Right atrium auricular region (tissue), 2 donors: ENCODE data around the gene CACNG1. TPM values are rescaled to one million over a fixed set of nuclear protein-coding genes. Genes with fewer than 3 reads are reported as not detected.

Experiments
- DNase-seq: peaks from one replicate; pipeline ENCODE4 v3.0.0-alpha.2; 2019; ENCODE audit warnings: low spot score
- H3K27ac ChIP-seq, 2 donors: fragments of 200-600 bp; sonication (generic); 1 replicate in 1 of 2; 2 replicates in 1 of 2; pipeline ENCODE4 v1.5.1; 2016 to 2019
- H3K27me3 ChIP-seq, 2 donors: fragments of 200-600 bp; sonication (generic); one replicate each; pipeline versions ENCODE4 v1.5.1 to v1.6.0; 2017 to 2019
- H3K36me3 ChIP-seq: fragments of 200-600 bp; sonication (generic); one replicate; pipeline ENCODE4 v1.5.1; 2016
- H3K4me1 ChIP-seq, 2 donors: fragments of 200-600 bp; sonication (generic); one replicate each; pipeline versions ENCODE4 v1.5.1 to v1.6.0; 2017 to 2019
- H3K4me3 ChIP-seq, 2 donors: fragments of 200-600 bp; sonication (generic); 1 replicate in 1 of 2; 2 replicates in 1 of 2; pipeline ENCODE4 v1.5.1; 2017 to 2019; ENCODE audit warnings: mild to moderate bottlenecking in 1 of 2, moderate library complexity in 1 of 2
- H3K9me3 ChIP-seq, 2 donors: fragments of 200-600 bp; sonication (generic); one replicate each; pipeline ENCODE4 v1.5.1; 2019
- CTCF ChIP-seq, 2 donors: fragments of 200-600 bp; sonication (generic); IDR thresholded peaks; one replicate each; pipeline ENCODE4 v1.5.1; 2019; ENCODE audit warnings: antibody characterized with exemption in 2 of 2
- total RNA-seq, 2 donors: library from RNA; depleted of rRNA; stranded (reverse); fragments of >200 nt; gene quantifications; one replicate each; pipeline ENCODE4 v1.1.0, GENCODE V29; 2016

The CACNG1 gene, protein sequence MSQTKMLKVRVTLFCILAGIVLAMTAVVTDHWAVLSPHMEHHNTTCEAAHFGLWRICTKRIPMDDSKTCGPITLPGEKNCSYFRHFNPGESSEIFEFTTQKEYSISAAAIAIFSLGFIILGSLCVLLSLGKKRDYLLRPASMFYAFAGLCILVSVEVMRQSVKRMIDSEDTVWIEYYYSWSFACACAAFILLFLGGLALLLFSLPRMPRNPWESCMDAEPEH
- total RNA-seq = not detected

GRCh38 chr17:67044016-67044772 is at the start of gene CACNG1:
TSS of gene CACNG1 (plus strand) at chr17:67044554. CDS start at chr17:67044661, 107 bp downstream.
- Histone ChIP-seq H3K36me3 (no peaks in the 10 kb centered on the region), H3K4me1 (no peaks in the 10 kb centered on the region), H3K27me3 (no peaks in the 10 kb centered on the region), H3K9me3 (peaks cover 0 to 19% of the 10 kb centered on the region in 2 donors), H3K4me3 (no peak within 1 kb of the TSS), H3K27ac (no peak within 1 kb of the TSS)
- DNase-seq = no peak
- no peak for TF ChIP-seq CTCF (IDR thresholded peaks at IDR 0.05)

DNA sequence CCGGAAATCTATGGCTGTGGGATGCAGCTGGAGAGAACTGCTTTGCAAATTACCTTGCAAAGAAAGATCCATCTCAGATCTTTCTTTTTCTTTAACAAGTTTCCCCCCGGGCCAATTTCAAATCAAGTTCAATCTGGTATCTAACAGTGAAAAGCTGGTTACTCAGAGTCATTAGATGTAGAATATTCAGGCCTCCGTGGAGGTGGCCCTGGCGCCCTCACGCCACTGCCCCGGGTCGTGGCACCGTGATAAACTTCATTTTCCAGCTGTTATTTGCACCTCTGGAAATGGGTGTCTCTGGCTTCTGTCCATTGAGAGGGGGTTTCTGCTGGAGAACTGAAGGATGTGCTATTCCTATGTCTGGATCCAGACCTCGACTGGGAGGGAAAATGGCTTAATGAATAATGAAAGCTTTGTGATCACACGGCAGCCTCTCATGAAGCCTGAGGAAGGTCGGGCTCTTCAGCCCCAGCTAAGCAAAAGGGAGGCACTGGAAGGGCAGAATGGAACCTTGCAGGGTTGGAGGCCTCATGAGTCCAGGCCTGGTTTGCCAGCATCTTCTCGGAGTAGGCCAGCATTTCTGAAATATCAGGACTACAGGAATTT is 49.3 kb upstream of the CACNG1 start:
- H3K4me3 ChIP-seq = no peak overlapping the region
- no peaks in the 10 kb centered on the region for H3K4me1 ChIP-seq
- no peaks in the 10 kb centered on the region for H3K27me3 ChIP-seq
- TF ChIP-seq CTCF (IDR thresholded peaks at IDR 0.05) = no peak
- H3K9me3 ChIP-seq = no peaks in the 10 kb centered on the region
- H3K36me3 ChIP-seq = no peaks in the 10 kb centered on the region
- DNase-seq = no peak
- no peak overlapping the region for H3K27ac ChIP-seq

GRCh38 chr17:66995944-66996343 is 48.4 kb upstream of the CACNG1 start:
- Histone ChIP-seq H3K4me1 (no peaks in the 10 kb centered on the region), H3K9me3 (no peaks in the 10 kb centered on the region), H3K27ac (no peak overlapping the region), H3K4me3 (no peak overlapping the region), H3K36me3 (no peaks in the 10 kb centered on the region), H3K27me3 (no peaks in the 10 kb centered on the region)
- no peak for DNase-seq
- no peak for TF ChIP-seq CTCF (IDR thresholded peaks at IDR 0.05)

GRCh38 chr17:66996926-66997325 is 47.4 kb upstream of the CACNG1 start:
- no peak for DNase-seq
- Histone ChIP-seq H3K4me1 (no peaks in the 10 kb centered on the region), H3K27ac (no peak overlapping the region), H3K9me3 (no peaks in the 10 kb centered on the region), H3K4me3 (no peak overlapping the region), H3K27me3 (no peaks in the 10 kb centered on the region), H3K36me3 (no peaks in the 10 kb centered on the region)
- no peak for TF ChIP-seq CTCF (IDR thresholded peaks at IDR 0.05)

- no peak for TF ChIP-seq CTCF (IDR thresholded peaks at IDR 0.05)
- no peaks in the 10 kb centered on the region for H3K9me3 ChIP-seq
Measured at GRCh38 chr17:67003231-67003630, 41.1 kb upstream of the CACNG1 start.

More at GRCh38 chr17:67003231-67003630, 41.1 kb upstream of the CACNG1 start:
- H3K27ac ChIP-seq = no peak overlapping the region
- no peak for DNase-seq
- no peaks in the 10 kb centered on the region for H3K4me1 ChIP-seq
- no peaks in the 10 kb centered on the region for H3K27me3 ChIP-seq
- H3K36me3 ChIP-seq = no peaks in the 10 kb centered on the region
- H3K4me3 ChIP-seq = no peak overlapping the region
